K562 (cell line): ENCODE data around the gene ATP6V0E1. TPM values are rescaled to one million over a fixed set of nuclear protein-coding genes. Genes with fewer than 3 reads are reported as not detected.

Source experiments
- ARHGAP35 ChIP-seq: fragments of 450-650 bp; IDR thresholded peaks from 2 replicates; pipeline ENCODE4 v1.6.1; 2018; ENCODE audit not compliant: partially characterized antibody
- CEBPB ChIP-seq: fragments of 450-650 bp; IDR thresholded peaks from 2 replicates; pipeline ENCODE4 v1.6.1; 2016; ENCODE audit warnings: missing genetic modification characterization, missing compliant biosample characterization
- GTF2B ChIP-seq: IDR thresholded peaks from 2 replicates; pipeline ENCODE4 v1.6.1; 2011; ENCODE audit not compliant: insufficient read length; ENCODE audit errors: extremely low read depth
- HDAC1 ChIP-seq, 2 experiments: fragments of 450-650 bp; IDR thresholded peaks; 2 replicates each; pipeline ENCODE4 v1.6.1; 2016 to 2017; ENCODE audit warnings: inconsistent platforms in 1 of 2, mild to moderate bottlenecking in 1 of 2, moderate library complexity in 1 of 2
- HINFP ChIP-seq: fragments of 450-650 bp; conservative IDR thresholded peaks from 2 replicates; pipeline ENCODE4 v1.6.1; 2016; ENCODE audit warnings: missing genetic modification characterization, low read depth, mild to moderate bottlenecking, control low read depth, missing compliant biosample characterization
- MAFF ChIP-seq: IDR thresholded peaks from 2 replicates; pipeline ENCODE4 v1.6.1; 2012; ENCODE audit warnings: low read length, improper control_type of control experiment
- MCM3 ChIP-seq: fragments of 450-650 bp; IDR thresholded peaks from 2 replicates; pipeline ENCODE4 v1.6.1; 2016
- NFIC ChIP-seq: fragments of 450-650 bp; IDR thresholded peaks from 2 replicates; pipeline ENCODE4 v1.6.1; 2017; ENCODE audit warnings: mild to moderate bottlenecking, inconsistent platforms
- RBM14 ChIP-seq: fragments of 200-400 bp; formaldehyde crosslinking; IDR thresholded peaks from 2 replicates; pipeline ENCODE4 v1.6.1; 2018; ENCODE audit warnings: low read depth, mild to moderate bottlenecking, low read length, moderate library complexity, borderline replicate concordance; ENCODE audit not compliant: insufficient read depth
- RBM25 ChIP-seq: fragments of 200-400 bp; formaldehyde crosslinking; IDR thresholded peaks from 2 replicates; pipeline ENCODE4 v1.6.1; 2018; ENCODE audit warnings: low read length, low read depth, moderate library complexity; ENCODE audit not compliant: severe bottlenecking
- RFX1 ChIP-seq: fragments of 450-650 bp; IDR thresholded peaks from 2 replicates; pipeline ENCODE4 v1.6.1; 2016; ENCODE audit warnings: mild to moderate bottlenecking, moderate library complexity
- SNRNP70 ChIP-seq: fragments of 200-400 bp; formaldehyde crosslinking; optimal IDR thresholded peaks from 2 replicates; pipeline ENCODE3; 2017; ENCODE audit warnings: low read depth, low read length
- TCF7 ChIP-seq: sonication (generic); IDR thresholded peaks from 2 replicates; pipeline ENCODE4 v1.6.1; 2016; ENCODE audit warnings: antibody characterized with exemption, borderline replicate concordance
- TFAM ChIP-seq: fragments of 250-450 bp; sonication (Bioruptor Pico); conservative IDR thresholded peaks from 2 replicates; pipeline ENCODE4 v1.5.0; 2021; ENCODE audit warnings: mild to moderate bottlenecking, moderate library complexity
- ZBTB7A ChIP-seq: IDR thresholded peaks from 2 replicates; pipeline ENCODE4 v1.6.1; 2011; ENCODE audit warnings: low read depth, mild to moderate bottlenecking, low read length, moderate library complexity, borderline replicate concordance; ENCODE audit not compliant: control insufficient read depth
- ZC3H4 ChIP-seq: sonication (generic); formaldehyde crosslinking; IDR thresholded peaks from 2 replicates; pipeline ENCODE4 v1.9.0; 2021; ENCODE audit warnings: missing genetic modification reagents, borderline replicate concordance
- ZKSCAN1 ChIP-seq: fragments of 150-350 bp; IDR thresholded peaks from 2 replicates; pipeline ENCODE4 v1.6.1; 2016; ENCODE audit warnings: low read depth, low read length
- ZNF239 ChIP-seq: fragments of 250-450 bp; sonication (Bioruptor Pico); IDR thresholded peaks from 2 replicates; pipeline ENCODE4 v1.4.0; 2020; ENCODE audit warnings: mild to moderate bottlenecking
- ZNF551 ChIP-seq: fragments of 250-450 bp; sonication (Bioruptor Pico); IDR thresholded peaks from 2 replicates; pipeline ENCODE4 v1.5.0; 2021; ENCODE audit warnings: mild to moderate bottlenecking, moderate library complexity
- ZNF586 ChIP-seq: fragments of 450-650 bp; formaldehyde crosslinking; conservative IDR thresholded peaks from 2 replicates; pipeline ENCODE4 v1.4.0; 2020; ENCODE audit warnings: mild to moderate bottlenecking, moderate library complexity
- polyA plus RNA-seq, 8 experiments: library from polyadenylated mRNA; depleted of rRNA in 4 of 8; stranded (reverse) in 5 of 8; unstranded in 3 of 8; fragments of >200 nt; fragmentation: Nextera tagmentation in 2 of 8; fragmentation: Illumina TruSeq in 1 of 8; extraction: Ambion mirVana in 2 of 8; extraction: Trizol in 1 of 8; gene quantifications; 2 replicates each; pipeline versions ENCODE4 v1.2.1 to v1.2.3, GENCODE V29; 2011 to 2014; ENCODE audit warnings: inconsistent platforms in 1 of 8, missing spikeins in 1 of 8
- total RNA-seq, 7 experiments: library from RNA; depleted of rRNA in 6 of 7; stranded (reverse); fragments of >200 nt in 6 of 7; fragmentation: Illumina TruSeq in 2 of 7; extraction: Trizol in 2 of 7; gene quantifications; 2 replicates each; pipeline versions ENCODE4 v1.2.1 to v1.2.3, GENCODE V29; 2011 to 2021; ENCODE audit warnings: low replicate concordance in 1 of 7
- TF ChIP-seq, protein P1 (sequence below), 2 experiments: fragments of 250-450 bp in 1 of 2; fragments of 450-650 bp in 1 of 2; sonication (Bioruptor Pico) in 1 of 2; IDR thresholded peaks; 2 replicates each; pipeline versions ENCODE4 v1.6.1 to v1.8.0; 2016 to 2021; ENCODE audit warnings: mild to moderate bottlenecking in 2 of 2, moderate library complexity in 2 of 2, missing compliant biosample characterization in 1 of 2, missing genetic modification characterization in 1 of 2
- TF ChIP-seq, protein P2 (sequence below), 2 experiments: fragments of 450-650 bp in 1 of 2; sonication (generic) in 1 of 2; formaldehyde crosslinking; conservative IDR thresholded peaks; 2 replicates each; pipeline versions ENCODE4 v1.4.0 to v1.8.1; 2020 to 2022; ENCODE audit warnings: mild to moderate bottlenecking in 1 of 2, missing genetic modification reagents in 1 of 2

Gene ATP6V0E1
- total and polyA plus RNA-seq, 9 of the 15 experiments (the other 6 are each of a cell fraction or from before 2014, with no cell fraction given), result 63.8 to 395 (median 112) TPM

- no peak for TF ChIP-seq HINFP (tag)
- TF ChIP-seq RBM25, result peak; percentile 95
- TF ChIP-seq, protein P1, sequence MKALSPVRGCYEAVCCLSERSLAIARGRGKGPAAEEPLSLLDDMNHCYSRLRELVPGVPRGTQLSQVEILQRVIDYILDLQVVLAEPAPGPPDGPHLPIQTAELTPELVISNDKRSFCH (CRISPR knock-in tag; IDR thresholded peaks at IDR 0.05), result no peak
- TF ChIP-seq, protein P1 (tag; IDR thresholded peaks at IDR 0.05), result no peak
- no peak for TF ChIP-seq MAFF
- no peak for TF ChIP-seq CEBPB
- no peak for TF ChIP-seq GTF2B
- TF ChIP-seq, protein P2, sequence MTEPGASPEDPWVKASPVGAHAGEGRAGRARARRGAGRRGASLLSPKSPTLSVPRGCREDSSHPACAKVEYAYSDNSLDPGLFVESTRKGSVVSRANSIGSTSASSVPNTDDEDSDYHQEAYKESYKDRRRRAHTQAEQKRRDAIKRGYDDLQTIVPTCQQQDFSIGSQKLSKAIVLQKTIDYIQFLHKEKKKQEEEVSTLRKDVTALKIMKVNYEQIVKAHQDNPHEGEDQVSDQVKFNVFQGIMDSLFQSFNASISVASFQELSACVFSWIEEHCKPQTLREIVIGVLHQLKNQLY (CRISPR knock-in tag; conservative IDR thresholded peaks at IDR 0.05), result no peak
- TF ChIP-seq HDAC1 (IDR thresholded peaks at IDR 0.05), result peak in 1 of 2 experiments; percentile 93; a peak in 2 of 4 replicates
- no peak for TF ChIP-seq RBM14
- TF ChIP-seq ARHGAP35, result no peak
- no peak for TF ChIP-seq MCM3
- TF ChIP-seq ZNF551, result no peak
- TF ChIP-seq TFAM, result no peak
- TF ChIP-seq ZC3H4 (CRISPR knock-in tag), result no peak
- no peak for TF ChIP-seq RFX1
- 0 out of 2 replicates have a peak, but pooled peaks have one; percentile 16 for TF ChIP-seq ZKSCAN1
- TF ChIP-seq NFIC, result no peak
- peak; percentile 53; the same call in 1 of the 2 replicates for TF ChIP-seq ZBTB7A
- no peak for TF ChIP-seq ZNF586 (CRISPR knock-in tag)
- no peak for TF ChIP-seq SNRNP70
- TF ChIP-seq TCF7, result no peak
- no peak for TF ChIP-seq ZNF239 (CRISPR knock-in tag)
These were observed 72.6 kb downstream of the ATP6V0E1 start, which contains the start of gene CREBRF (continued) for GRCh38 chr5:173055983-173056782.
